Measurements from ENCODE around the gene KRT6A.

Gene KRT6A

DNA sequence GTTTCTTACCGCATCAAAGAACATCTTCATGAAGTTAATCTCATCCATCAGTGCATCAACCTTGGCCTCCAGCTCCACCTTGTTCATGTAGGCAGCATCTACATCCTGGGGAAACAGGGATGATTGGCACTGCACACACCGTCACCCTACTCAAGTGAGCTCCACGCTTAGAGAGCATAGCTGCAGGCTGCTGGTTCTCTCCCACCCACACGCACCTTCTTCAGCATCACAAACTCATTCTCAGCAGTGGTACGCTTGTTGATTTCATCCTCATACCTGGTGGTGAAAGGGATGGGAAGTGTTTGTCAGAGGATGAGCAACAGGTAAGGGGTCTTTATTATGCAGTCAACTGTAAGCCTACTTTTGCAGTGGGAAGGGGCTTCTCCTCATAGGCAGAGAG is 24.8 kb upstream of the KRT6A start:
- TF ChIP-seq POLR2AphosphoS5 (IDR thresholded peaks at IDR 0.05; ENCODE audit: low read depth, low read length) = no peak
- no peak for TF ChIP-seq SIN3A (IDR thresholded peaks at IDR 0.05; ENCODE audit: borderline replicate concordance, insufficient read depth, low read length)
- no peak for TF ChIP-seq TAF1 (IDR thresholded peaks at IDR 0.05; ENCODE audit: borderline replicate concordance, insufficient read depth, low read length)
- TF ChIP-seq, protein P1, sequence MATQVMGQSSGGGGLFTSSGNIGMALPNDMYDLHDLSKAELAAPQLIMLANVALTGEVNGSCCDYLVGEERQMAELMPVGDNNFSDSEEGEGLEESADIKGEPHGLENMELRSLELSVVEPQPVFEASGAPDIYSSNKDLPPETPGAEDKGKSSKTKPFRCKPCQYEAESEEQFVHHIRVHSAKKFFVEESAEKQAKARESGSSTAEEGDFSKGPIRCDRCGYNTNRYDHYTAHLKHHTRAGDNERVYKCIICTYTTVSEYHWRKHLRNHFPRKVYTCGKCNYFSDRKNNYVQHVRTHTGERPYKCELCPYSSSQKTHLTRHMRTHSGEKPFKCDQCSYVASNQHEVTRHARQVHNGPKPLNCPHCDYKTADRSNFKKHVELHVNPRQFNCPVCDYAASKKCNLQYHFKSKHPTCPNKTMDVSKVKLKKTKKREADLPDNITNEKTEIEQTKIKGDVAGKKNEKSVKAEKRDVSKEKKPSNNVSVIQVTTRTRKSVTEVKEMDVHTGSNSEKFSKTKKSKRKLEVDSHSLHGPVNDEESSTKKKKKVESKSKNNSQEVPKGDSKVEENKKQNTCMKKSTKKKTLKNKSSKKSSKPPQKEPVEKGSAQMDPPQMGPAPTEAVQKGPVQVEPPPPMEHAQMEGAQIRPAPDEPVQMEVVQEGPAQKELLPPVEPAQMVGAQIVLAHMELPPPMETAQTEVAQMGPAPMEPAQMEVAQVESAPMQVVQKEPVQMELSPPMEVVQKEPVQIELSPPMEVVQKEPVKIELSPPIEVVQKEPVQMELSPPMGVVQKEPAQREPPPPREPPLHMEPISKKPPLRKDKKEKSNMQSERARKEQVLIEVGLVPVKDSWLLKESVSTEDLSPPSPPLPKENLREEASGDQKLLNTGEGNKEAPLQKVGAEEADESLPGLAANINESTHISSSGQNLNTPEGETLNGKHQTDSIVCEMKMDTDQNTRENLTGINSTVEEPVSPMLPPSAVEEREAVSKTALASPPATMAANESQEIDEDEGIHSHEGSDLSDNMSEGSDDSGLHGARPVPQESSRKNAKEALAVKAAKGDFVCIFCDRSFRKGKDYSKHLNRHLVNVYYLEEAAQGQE (IDR thresholded peaks at IDR 0.05; ENCODE audit: insufficient read depth in 1 of 2, low read depth in 2 of 2, low read length in 2 of 2) = no peak
- no peak for TF ChIP-seq FOXP2 (optimal IDR thresholded peaks at IDR 0.05; ENCODE audit: borderline replicate concordance, extremely low read depth, extremely low read length, insufficient read depth)

DNA sequence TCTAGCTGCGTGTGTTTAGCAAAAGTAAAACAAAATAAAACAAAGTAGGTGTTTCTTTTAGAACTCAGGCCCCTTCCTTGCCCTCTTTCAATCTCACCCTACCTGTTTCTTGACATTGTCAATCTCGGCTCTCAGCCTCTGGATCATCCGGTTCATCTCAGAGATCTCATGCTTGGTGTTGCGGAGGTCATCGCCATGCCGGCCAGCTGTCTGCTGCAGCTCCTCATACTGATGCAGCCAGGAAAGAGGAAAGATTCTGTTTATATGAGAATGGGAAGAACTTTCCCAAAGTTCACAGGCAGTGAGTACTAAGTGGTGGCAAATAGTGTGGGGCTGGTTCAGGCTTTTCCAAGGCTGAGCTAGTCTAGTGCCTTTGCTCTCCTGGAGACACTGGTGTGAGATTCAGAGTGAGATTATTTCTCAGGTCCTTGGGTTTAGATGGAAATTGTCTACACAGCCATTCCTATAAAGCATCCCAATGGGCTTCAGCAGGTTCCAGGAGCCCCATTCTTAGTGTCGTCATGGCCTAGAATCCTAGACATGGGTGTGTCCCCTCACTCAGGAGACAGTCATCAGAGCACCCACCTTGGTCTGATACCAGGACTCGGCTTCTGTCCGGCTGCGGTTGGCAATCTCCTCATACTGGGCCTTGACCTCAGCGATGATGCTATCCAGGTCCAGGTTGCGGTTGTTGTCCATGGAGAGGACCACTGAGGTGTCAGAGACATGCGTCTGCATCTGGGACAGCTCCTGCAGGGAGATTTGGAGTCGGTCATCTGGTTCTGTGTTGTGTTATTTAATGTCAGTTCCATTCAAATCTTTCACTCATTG is 24.2 kb upstream of the KRT6A start:
- TF ChIP-seq SIN3A (IDR thresholded peaks at IDR 0.05; ENCODE audit: borderline replicate concordance, insufficient read depth, low read length) (no peak), TAF1 (IDR thresholded peaks at IDR 0.05; ENCODE audit: borderline replicate concordance, insufficient read depth, low read length) (no peak), POLR2AphosphoS5 (IDR thresholded peaks at IDR 0.05; ENCODE audit: low read depth, low read length) (no peak)

DNA sequence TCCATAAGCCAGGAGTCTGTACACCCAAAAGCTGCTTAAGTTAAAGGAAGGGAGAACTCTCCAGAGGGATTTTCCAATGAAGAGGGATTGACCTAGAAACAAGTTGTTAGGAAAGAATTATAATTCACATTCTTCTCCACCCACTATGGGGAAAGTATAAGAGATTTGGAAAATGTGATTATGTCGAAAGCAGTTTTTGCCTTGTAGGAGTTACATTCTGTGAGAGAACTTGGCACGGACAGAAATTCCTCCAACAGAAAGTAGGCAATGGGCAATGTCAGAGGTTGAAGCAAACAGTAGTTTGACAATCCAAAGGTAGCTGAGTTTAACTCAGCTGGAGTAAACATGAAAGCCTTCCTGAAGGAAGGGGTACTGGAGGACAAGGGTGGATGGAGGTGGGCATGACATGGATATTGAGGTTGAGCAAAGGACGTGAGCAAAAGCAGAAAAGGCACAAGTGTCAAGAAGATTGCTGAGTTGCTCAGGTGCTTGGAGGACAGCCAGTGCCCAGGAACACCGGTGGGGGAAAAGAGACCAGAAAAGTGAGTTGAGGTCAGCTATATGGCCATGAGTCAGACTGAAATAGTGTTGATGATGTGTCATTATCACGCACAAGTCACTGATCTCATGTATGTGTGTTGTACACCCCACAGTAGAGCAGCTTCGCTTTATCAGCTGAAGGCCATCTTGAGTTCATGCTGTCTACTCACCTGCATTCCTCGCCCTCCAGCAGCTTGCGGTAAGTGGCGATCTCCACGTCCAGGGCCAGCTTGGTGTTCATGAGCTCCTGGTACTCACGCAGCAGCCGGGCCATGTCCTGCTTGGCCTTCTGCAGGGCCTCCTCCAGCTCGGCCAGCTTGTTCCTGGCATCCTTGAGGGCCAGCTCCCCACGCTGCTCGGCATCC is 23.1 kb upstream of the KRT6A start:
- TF ChIP-seq FOXP2 (optimal IDR thresholded peaks at IDR 0.05; ENCODE audit: borderline replicate concordance, extremely low read depth, extremely low read length, insufficient read depth) (no peak), POLR2AphosphoS5 (IDR thresholded peaks at IDR 0.05; ENCODE audit: low read depth, low read length) (no peak), SIN3A (IDR thresholded peaks at IDR 0.05; ENCODE audit: borderline replicate concordance, insufficient read depth, low read length) (no peak), TAF1 (IDR thresholded peaks at IDR 0.05; ENCODE audit: borderline replicate concordance, insufficient read depth, low read length) (no peak)
- TF ChIP-seq, protein P1 (IDR thresholded peaks at IDR 0.05; ENCODE audit: insufficient read depth in 1 of 2, low read depth in 2 of 2, low read length in 2 of 2) = no peak

DNA sequence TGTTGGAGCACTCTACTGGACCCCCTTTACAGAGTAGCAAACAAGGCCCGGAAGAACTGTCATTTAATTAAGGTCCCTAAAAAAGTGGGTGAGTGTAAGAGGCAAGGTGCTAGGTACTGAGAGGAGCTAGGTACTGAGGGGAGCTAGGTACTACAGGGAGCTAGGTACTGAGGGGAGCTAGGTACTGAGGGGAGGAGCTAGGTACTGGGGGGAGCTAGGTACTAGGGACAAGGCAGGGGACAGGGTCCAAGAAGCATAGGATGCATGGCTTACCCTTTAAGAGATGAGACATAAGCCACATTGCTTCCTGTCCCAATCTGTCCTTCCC is 22.2 kb upstream of the KRT6A start:
- no peak for TF ChIP-seq POLR2AphosphoS5 (IDR thresholded peaks at IDR 0.05; ENCODE audit: low read depth, low read length)
- no peak for TF ChIP-seq TAF1 (IDR thresholded peaks at IDR 0.05; ENCODE audit: borderline replicate concordance, insufficient read depth, low read length)
- TF ChIP-seq, protein P1 (IDR thresholded peaks at IDR 0.05; ENCODE audit: insufficient read depth in 1 of 2, low read depth in 2 of 2, low read length in 2 of 2) = no peak
- no peak for TF ChIP-seq SIN3A (IDR thresholded peaks at IDR 0.05; ENCODE audit: borderline replicate concordance, insufficient read depth, low read length)
- no peak for TF ChIP-seq FOXP2 (optimal IDR thresholded peaks at IDR 0.05; ENCODE audit: borderline replicate concordance, extremely low read depth, extremely low read length, insufficient read depth)

DNA sequence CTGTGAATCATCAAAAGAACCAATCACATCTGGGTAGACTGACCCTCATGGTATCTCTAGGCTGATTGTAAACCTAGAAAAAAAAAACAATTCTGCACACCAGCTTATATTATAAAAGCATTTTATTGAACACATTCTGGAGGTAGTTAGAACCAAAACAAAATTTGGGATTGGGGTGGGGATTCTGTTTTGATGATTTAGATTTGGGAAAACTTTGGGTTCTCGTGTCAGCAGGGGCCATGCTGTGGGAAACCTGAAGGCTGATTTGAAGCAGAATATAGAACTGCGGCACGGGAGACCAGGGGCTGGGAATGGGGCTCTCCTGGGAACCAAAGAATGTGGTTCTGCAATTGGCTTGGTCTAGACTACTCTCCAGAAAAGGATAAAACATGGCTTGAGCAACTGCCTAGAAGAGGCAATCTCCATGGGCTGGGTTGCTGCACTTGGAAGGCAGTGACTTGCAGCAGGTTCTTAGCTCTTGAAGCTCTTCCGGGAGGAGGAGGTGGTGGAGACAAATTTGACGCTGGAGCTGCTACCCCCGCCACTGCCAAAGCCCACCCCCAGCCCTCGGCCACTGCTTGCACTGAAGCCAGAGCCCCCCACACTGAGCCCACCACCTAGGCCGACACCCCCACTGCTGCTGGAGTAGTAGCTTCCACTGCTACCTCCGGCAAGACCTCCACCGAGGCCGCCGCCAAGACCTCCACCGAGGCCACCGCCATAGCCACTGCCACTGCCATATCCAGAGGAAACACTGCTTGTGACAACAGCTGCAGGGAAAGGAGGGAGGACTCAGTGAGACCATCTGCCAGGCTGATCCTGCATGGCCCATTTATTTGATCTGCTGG is 21.6 kb upstream of the KRT6A start:
- TF ChIP-seq POLR2AphosphoS5 (IDR thresholded peaks at IDR 0.05; ENCODE audit: low read depth, low read length) (no peak), FOXP2 (optimal IDR thresholded peaks at IDR 0.05; ENCODE audit: borderline replicate concordance, extremely low read depth, extremely low read length, insufficient read depth) (no peak), TAF1 (IDR thresholded peaks at IDR 0.05; ENCODE audit: borderline replicate concordance, insufficient read depth, low read length) (no peak), SIN3A (IDR thresholded peaks at IDR 0.05; ENCODE audit: borderline replicate concordance, insufficient read depth, low read length) (no peak)
- TF ChIP-seq, protein P1 (IDR thresholded peaks at IDR 0.05; ENCODE audit: insufficient read depth in 1 of 2, low read depth in 2 of 2, low read length in 2 of 2) = no peak
